ENCODE measurements around the gene ASS1. TPM values are rescaled to one million over a fixed set of nuclear protein-coding genes. Genes with fewer than 3 reads are reported as not detected.

The ASS1 gene
- total RNA-seq, 1 donor from 2014 or later = 29.1 TPM

- no peak overlapping the region for H3K27ac Mint-ChIP-seq
- TF ChIP-seq CTCF (conservative IDR thresholded peaks at IDR 0.05) = no peak
Observed at GRCh38 chr9:130479587-130479986, 34.8 kb downstream of the ASS1 start.

DNA sequence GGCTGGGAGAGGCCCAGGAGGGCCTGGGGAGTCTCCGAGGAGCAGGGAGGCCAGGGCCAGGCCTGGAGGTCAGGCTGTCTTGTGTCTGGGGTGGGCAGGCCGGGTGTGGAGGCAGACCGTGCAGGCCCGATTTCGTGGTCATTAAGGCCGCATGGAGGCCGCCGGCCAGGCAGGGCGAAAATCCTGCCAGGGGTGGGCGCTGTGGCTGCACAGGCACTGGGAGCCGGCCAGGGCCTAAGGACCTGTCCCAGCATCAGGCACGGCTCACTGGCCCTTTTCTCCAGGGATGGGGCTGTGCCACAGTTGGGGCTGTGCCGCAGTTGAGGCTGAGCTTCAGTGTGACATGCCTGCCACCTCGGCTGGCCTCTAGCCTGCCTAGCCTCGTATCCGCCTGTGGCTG is 35.9 kb downstream of the ASS1 start:
- H3K27me3 Mint-ChIP-seq = peaks cover 25% of the 10 kb centered on the region
- H3K27ac Mint-ChIP-seq = no peak overlapping the region
- H3K4me1 Mint-ChIP-seq (ENCODE audit: unreplicated experiment) = peaks cover 22% of the 10 kb centered on the region
- no peaks in the 10 kb centered on the region for H3K36me3 Mint-ChIP-seq
- TF ChIP-seq CTCF (conservative IDR thresholded peaks at IDR 0.05) = peak; percentile 51
- no peak overlapping the region for H3K4me3 Mint-ChIP-seq
- H3K9me3 Mint-ChIP-seq = no peaks in the 10 kb centered on the region
- DNase-seq (ENCODE audit: extremely low spot score, unreplicated experiment) = no peak

More at GRCh38 chr9:130479587-130479986, 34.8 kb downstream of the ASS1 start:
- Mint-ChIP-seq H3K4me1 (ENCODE audit: unreplicated experiment) (peaks cover 21% of the 10 kb centered on the region), H3K4me3 (no peak overlapping the region), H3K27me3 (peaks cover 29% of the 10 kb centered on the region), H3K36me3 (no peaks in the 10 kb centered on the region), H3K9me3 (no peaks in the 10 kb centered on the region)
- no peak for DNase-seq (ENCODE audit: extremely low spot score, unreplicated experiment)

DNA sequence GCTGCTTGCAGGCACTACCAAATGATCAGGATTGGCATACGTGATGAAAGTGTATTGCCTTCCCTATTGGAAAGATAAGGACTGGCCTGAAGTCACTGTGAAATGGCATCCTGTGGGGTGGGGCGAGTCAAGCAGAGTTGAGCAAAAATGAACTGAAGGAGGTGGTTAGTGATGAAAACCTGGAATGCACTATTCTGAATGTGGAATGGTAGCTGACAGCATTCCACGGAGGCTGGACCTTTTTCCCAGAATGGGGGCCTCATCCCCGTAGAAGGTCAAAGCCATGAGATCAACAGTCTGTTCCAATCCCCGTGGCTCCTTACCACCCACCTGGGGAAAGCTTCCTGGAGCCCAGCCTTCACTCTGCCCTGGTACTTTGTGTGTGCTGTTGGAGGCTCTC is 37.7 kb downstream of the ASS1 start:
- no peak for TF ChIP-seq CTCF (conservative IDR thresholded peaks at IDR 0.05)
- no peak for DNase-seq (ENCODE audit: extremely low spot score, unreplicated experiment)
- peaks cover 30% of the 10 kb centered on the region for H3K27me3 Mint-ChIP-seq
- H3K4me3 Mint-ChIP-seq = no peak overlapping the region
- no peak overlapping the region for H3K27ac Mint-ChIP-seq
- H3K36me3 Mint-ChIP-seq = no peaks in the 10 kb centered on the region
- peaks cover 22% of the 10 kb centered on the region for H3K4me1 Mint-ChIP-seq (ENCODE audit: unreplicated experiment)
- H3K9me3 Mint-ChIP-seq = no peaks in the 10 kb centered on the region

DNA sequence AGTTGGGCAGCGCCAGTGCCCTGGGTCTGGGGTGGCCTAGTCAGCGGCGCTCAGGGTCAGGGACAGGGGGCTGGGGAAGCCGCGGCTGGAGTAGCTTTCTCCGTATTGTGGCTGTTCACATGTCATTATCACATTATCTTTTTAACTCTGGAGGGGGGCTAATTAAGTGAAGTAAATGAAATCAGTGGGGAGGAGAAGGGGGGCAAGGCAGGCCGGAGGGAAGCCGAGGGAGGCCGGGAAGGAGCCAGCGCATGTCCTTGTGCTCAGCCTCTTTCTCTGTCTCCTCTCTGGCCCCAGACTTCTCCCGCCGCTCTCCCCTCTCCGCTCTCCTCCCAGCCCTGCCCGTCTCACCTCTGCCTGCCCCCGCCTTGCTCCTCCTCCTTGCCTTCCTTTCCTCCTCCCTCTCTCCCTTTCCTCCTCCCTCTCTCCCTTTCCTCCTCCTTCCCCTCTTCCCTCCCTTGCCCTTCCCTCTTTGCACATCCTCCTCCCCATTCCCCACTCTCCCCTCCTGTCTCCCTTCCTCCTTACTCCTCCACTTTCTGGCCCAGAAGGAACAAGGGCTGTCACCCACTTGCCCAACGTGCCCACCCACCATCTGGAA is 38.7 kb downstream of the ASS1 start:
- Mint-ChIP-seq H3K36me3 (no peaks in the 10 kb centered on the region), H3K9me3 (no peaks in the 10 kb centered on the region), H3K27ac (no peak overlapping the region), H3K4me1 (ENCODE audit: unreplicated experiment) (peaks cover 22% of the 10 kb centered on the region), H3K4me3 (no peak overlapping the region), H3K27me3 (peaks cover 33% of the 10 kb centered on the region)
- DNase-seq (ENCODE audit: extremely low spot score, unreplicated experiment) = no peak
- no peak for TF ChIP-seq CTCF (conservative IDR thresholded peaks at IDR 0.05)

- H3K4me1 Mint-ChIP-seq (ENCODE audit: unreplicated experiment) = peaks cover 22% of the 10 kb centered on the region
- no peak overlapping the region for H3K4me3 Mint-ChIP-seq
- no peaks in the 10 kb centered on the region for H3K9me3 Mint-ChIP-seq
- no peak for DNase-seq (ENCODE audit: extremely low spot score, unreplicated experiment)
- no peaks in the 10 kb centered on the region for H3K36me3 Mint-ChIP-seq
- H3K27me3 Mint-ChIP-seq = peaks cover 33% of the 10 kb centered on the region
- no peak for TF ChIP-seq CTCF (conservative IDR thresholded peaks at IDR 0.05)
- no peak overlapping the region for H3K27ac Mint-ChIP-seq
Observed at GRCh38 chr9:130484362-130485072, 39.8 kb downstream of the ASS1 start.

Measured in type B pancreatic cell (in vitro differentiated cells).